ENCODE data around the gene ILRUN. TPM values are rescaled to one million over a fixed set of nuclear protein-coding genes. Genes with fewer than 3 reads are reported as not detected.
A peak's percentile ranks its signal among the peaks of the same experiment; 100 is the strongest.
"Not testable (repeated sequence)": the region's sequence is repeated elsewhere in the genome, so short reads cannot be mapped to it uniquely, and the experiment has no call there.

Gene ILRUN
- total and polyA plus RNA-seq, 9 of the 15 experiments (the other 6 are each of a cell fraction or from before 2014, with no cell fraction given): 24.9 to 78.9 (median 53.4) TPM

DNA sequence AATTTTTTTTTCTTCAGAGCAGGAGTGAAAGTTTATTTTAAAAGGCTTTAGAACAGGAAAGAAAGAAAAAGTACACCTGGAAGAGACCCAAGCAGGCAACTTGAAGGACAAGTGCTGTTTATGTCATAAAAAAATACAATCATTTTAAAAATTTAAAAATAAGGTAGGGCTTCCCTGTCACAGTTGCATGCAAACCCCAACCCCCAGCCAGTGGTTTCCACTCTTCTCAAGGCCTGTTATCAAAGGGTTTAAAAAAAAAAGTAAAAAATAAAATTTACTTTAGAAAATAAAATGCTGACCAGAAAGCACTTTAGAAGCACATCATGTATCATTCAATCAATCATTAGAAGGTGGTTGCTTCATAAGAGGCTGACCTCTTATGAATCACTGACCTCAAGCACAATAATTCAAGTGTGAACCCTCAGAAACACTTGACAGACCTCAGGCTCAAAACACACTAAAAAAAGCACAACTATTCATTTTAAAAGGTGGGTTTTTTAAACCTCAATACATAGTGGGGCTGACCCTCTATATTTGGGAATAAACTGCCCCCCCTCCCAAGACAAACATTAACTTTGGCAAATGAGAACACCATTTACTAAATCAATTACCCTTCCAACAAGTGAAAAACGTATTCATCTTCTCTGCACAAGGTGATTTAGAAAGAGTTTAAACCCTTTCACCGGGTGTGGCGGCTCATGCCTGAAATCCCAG is 15.6 kb downstream of the ILRUN start (continued):
- TF ChIP-seq EZH2 (IDR thresholded peaks at IDR 0.05; ENCODE audit: borderline replicate concordance, low read depth, low read length): no peak
- TF ChIP-seq ZBTB1 (CRISPR knock-in tag; IDR thresholded peaks at IDR 0.05; ENCODE audit: borderline replicate concordance, low read depth): no peak
- no peak for TF ChIP-seq EP400 (IDR thresholded peaks at IDR 0.05)
- no peak for TF ChIP-seq ZEB2 (IDR thresholded peaks at IDR 0.05)
- no peak for TF ChIP-seq ZNF3 (CRISPR knock-in tag; IDR thresholded peaks at IDR 0.05)
- TF ChIP-seq CBX5 (IDR thresholded peaks at IDR 0.05; ENCODE audit: borderline replicate concordance, low read depth): no peak
- TF ChIP-seq CEBPG (CRISPR knock-in tag; IDR thresholded peaks at IDR 0.05): peak; percentile 69
- peak; percentile 71 to 84 for TF ChIP-seq CEBPG (tag; conservative IDR thresholded peaks at IDR 0.05 in 1 of 2, IDR thresholded peaks at IDR 0.05 in 1 of 2)
- TF ChIP-seq, protein P1, sequence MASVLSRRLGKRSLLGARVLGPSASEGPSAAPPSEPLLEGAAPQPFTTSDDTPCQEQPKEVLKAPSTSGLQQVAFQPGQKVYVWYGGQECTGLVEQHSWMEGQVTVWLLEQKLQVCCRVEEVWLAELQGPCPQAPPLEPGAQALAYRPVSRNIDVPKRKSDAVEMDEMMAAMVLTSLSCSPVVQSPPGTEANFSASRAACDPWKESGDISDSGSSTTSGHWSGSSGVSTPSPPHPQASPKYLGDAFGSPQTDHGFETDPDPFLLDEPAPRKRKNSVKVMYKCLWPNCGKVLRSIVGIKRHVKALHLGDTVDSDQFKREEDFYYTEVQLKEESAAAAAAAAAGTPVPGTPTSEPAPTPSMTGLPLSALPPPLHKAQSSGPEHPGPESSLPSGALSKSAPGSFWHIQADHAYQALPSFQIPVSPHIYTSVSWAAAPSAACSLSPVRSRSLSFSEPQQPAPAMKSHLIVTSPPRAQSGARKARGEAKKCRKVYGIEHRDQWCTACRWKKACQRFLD (CRISPR knock-in tag; IDR thresholded peaks at IDR 0.05): no peak

DNA sequence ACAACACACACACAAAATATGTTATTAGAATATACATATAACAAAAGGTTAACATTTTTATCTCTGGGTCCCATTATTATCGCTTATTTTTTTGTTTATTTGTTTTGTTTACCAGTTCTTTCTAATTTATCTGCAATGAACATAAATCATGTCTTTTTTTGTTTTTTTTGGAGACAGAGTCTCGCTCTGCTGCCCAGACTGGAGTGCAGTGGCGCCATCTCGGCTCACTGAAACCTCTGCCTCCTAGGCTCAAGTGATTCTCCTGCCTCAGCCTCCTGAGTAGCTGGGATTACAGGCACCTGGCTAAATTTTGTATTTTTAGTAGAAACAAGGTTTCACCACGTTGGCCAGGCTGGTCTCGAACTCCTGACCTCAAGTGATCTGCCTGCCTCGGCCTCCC is 16.3 kb downstream of the ILRUN start:
- POLR2A ChIA-PET: interaction anchor here (1.0 to 2.1 kb wide), 3 partner anchors 12 to 30 kb away, joined by 3 to 4 read pairs (median 3); no protein-coding TSS in a partner anchor
- H3K36me3 ChIP-seq (ENCODE audit: control insufficient read depth, insufficient read depth, low read length): peaks cover 15% of the 10 kb centered on the region; the same call in 1 of the 3 replicates
- H3K79me2 ChIP-seq (ENCODE audit: control insufficient read depth, insufficient read depth, low read length): peaks cover 93% of the 10 kb centered on the region
- 0 out of 4 replicates have a peak overlapping the region, but pooled peaks of 1 of the 2 experiments have one; percentile 35 for H3K9ac ChIP-seq (ENCODE audit: insufficient read depth in 1 of 2, low read depth in 2 of 2, low read length in 2 of 2)
- FAIRE-seq; H3K27me3 ChIP-seq (ENCODE audit: control insufficient read depth in 2 of 2, insufficient read depth in 2 of 2, low read length in 2 of 2); H4K20me1 ChIP-seq (replicated peaks; ENCODE audit: control insufficient read depth, insufficient read depth, low read length); H3K9me1 ChIP-seq (ENCODE audit: control insufficient read depth, insufficient read depth, low read length); BruUV-seq (replicated peaks); in situ Hi-C loops (cut with MboI); CTCF ChIA-PET (ENCODE audit: low intra/inter-chr PET ratio); H2AFZ ChIP-seq (ENCODE audit: low read depth, low read length); intact Hi-C loops (cut with micrococcal nuclease); H3K4me3 ChIP-seq; DNase-seq (ENCODE audit: extremely low read depth in 1 of 4, low spot score in 3 of 4); H3K4me2 ChIP-seq (ENCODE audit: insufficient read depth, low read length); H3K9me3 ChIP-seq (replicated peaks; ENCODE audit: control insufficient read depth, insufficient read depth, low read depth, low read length): not testable (repeated sequence)
- WGBS (ENCODE audit: insufficient coverage, low coverage, missing lambda C conversion rate): 60% methylated on average over 7 of the region's 7 CpGs
- peak overlapping the region; percentile 68; the same call in 1 of the 3 replicates for H3K27ac ChIP-seq (ENCODE audit: extremely low read depth, low read depth, low read length)
- peaks cover 13 to 22% of the 10 kb centered on the region in 2 experiments for H3K4me1 ChIP-seq (replicated peaks in 1 of 2; ENCODE audit: control insufficient read depth in 2 of 2, insufficient read depth in 2 of 2, low read length in 2 of 2)
- ATAC-seq: peak; percentile 33; the same call in 2 of the 3 replicates
- TF ChIP-seq, protein P2, sequence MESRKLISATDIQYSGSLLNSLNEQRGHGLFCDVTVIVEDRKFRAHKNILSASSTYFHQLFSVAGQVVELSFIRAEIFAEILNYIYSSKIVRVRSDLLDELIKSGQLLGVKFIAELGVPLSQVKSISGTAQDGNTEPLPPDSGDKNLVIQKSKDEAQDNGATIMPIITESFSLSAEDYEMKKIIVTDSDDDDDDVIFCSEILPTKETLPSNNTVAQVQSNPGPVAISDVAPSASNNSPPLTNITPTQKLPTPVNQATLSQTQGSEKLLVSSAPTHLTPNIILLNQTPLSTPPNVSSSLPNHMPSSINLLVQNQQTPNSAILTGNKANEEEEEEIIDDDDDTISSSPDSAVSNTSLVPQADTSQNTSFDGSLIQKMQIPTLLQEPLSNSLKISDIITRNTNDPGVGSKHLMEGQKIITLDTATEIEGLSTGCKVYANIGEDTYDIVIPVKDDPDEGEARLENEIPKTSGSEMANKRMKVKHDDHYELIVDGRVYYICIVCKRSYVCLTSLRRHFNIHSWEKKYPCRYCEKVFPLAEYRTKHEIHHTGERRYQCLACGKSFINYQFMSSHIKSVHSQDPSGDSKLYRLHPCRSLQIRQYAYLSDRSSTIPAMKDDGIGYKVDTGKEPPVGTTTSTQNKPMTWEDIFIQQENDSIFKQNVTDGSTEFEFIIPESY (CRISPR knock-in tag; IDR thresholded peaks at IDR 0.05): 0 out of 2 replicates have a peak, but pooled peaks have one; percentile 36
- TF ChIP-seq, protein P3, sequence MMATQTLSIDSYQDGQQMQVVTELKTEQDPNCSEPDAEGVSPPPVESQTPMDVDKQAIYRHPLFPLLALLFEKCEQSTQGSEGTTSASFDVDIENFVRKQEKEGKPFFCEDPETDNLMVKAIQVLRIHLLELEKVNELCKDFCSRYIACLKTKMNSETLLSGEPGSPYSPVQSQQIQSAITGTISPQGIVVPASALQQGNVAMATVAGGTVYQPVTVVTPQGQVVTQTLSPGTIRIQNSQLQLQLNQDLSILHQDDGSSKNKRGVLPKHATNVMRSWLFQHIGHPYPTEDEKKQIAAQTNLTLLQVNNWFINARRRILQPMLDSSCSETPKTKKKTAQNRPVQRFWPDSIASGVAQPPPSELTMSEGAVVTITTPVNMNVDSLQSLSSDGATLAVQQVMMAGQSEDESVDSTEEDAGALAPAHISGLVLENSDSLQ (IDR thresholded peaks at IDR 0.05): 0 out of 2 replicates have a peak, but pooled peaks have one; percentile 21
- TF ChIP-seq MEIS2 (IDR thresholded peaks at IDR 0.05; ENCODE audit: partially characterized antibody): peak; percentile 61

Measured in K562 (cell line).